HCT116 (cell line): ENCODE results near the gene SHOC2. TPM values are rescaled to one million over a fixed set of nuclear protein-coding genes. Genes with fewer than 3 reads are reported as not detected.

Experiments
- ATAC-seq: fragments of 200-7000 bp; cut with Tn5 transposase; 2 replicates; pipeline ENCODE4 v1.9.1; 2020; ENCODE audit warnings: mild to moderate bottlenecking, moderate library complexity
- BruUV-seq: library from RNA; stranded (reverse); fragments of 400-500 nt; replicated peaks from 2 replicates; lab custom pipeline; 2021; lab: Mats Ljungman, UMichigan
- CTCF ChIA-PET: fragments of 300-600 bp; sonication (Branson Sonifier 250); formaldehyde crosslinking; loops from one replicate; lab custom pipeline; 2021; ENCODE audit warnings: antibody characterized with exemption; lab: Charles Lee
- POLR2A ChIA-PET: fragments of 300-600, 350-600 bp; sonication (Branson Sonifier 250); formaldehyde crosslinking; loops from one replicate; lab custom pipeline; 2021; ENCODE audit warnings: antibody characterized with exemption; lab: Charles Lee
- RAD21 ChIA-PET, 2 experiments: fragments of 300-600 bp; sonication (Branson Sonifier 250); formaldehyde crosslinking; loops; one replicate each; lab custom pipeline; 2023; ENCODE audit warnings: low total read pairs in 2 of 2; ENCODE audit not compliant: uncharacterized antibody in 2 of 2, unreplicated experiment in 2 of 2, low non-redundant PET in 1 of 2; lab: Charles Lee
- DNase-seq: peaks from one replicate; pipeline ENCODE4 v3.0.0-alpha.2; 2010; ENCODE audit warnings: low read depth, low spot score
- H2AFZ ChIP-seq: fragments of 200-600 bp; shearing (Covaris generic), sonication (generic); 2 replicates; pipeline ENCODE4 v1.6.1; 2017; ENCODE audit warnings: low read depth, mixed run types, mixed read lengths, antibody characterized with exemption, low read length; ENCODE audit not compliant: poor library complexity, severe bottlenecking
- H3K27ac ChIP-seq: 2 replicates; pipeline ENCODE4 v1.5.1; 2012; ENCODE audit warnings: low read depth, low read length
- H3K27me3 ChIP-seq: fragments of 200-600 bp; sonication (generic); 2 replicates; pipeline ENCODE4 v1.6.1; 2016; ENCODE audit warnings: mixed run types, low read length, mixed read lengths; ENCODE audit not compliant: insufficient read depth
- H3K36me3 ChIP-seq, 2 experiments: fragments of 200-500 bp in 1 of 2; fragments of 200-600 bp in 1 of 2; sonication (Bioruptor generic) in 1 of 2; sonication (generic) in 1 of 2; 2 replicates each; pipeline versions ENCODE4 v1.5.1 to v1.6.1; 2014 to 2016; ENCODE audit warnings: low read length in 2 of 2, inconsistent platforms in 1 of 2, mixed read lengths in 1 of 2, mixed run types in 1 of 2; ENCODE audit not compliant: insufficient read depth in 2 of 2, control insufficient read depth in 1 of 2
- H3K4me1 ChIP-seq, 2 experiments: fragments of 200-600 bp in 1 of 2; sonication (generic) in 1 of 2; 2 replicates each; pipeline versions ENCODE4 v1.5.1 to v1.6.1; 2012 to 2017; ENCODE audit warnings: low read length in 2 of 2, inconsistent platforms in 1 of 2, mild to moderate bottlenecking in 1 of 2, mixed read lengths in 1 of 2, mixed run types in 1 of 2, moderate library complexity in 1 of 2; ENCODE audit not compliant: insufficient read depth in 2 of 2, control insufficient read depth in 1 of 2
- H3K4me2 ChIP-seq: fragments of 200-600 bp; sonication (generic); 2 replicates; pipeline ENCODE4 v1.6.1; 2017; ENCODE audit warnings: mixed run types, low read length, mixed read lengths
- H3K4me3 ChIP-seq, 2 experiments: fragments of 200-600 bp in 1 of 2; sonication (generic) in 1 of 2; replicated peaks in 1 of 2; 2 replicates each; pipeline ENCODE4 v1.5.1; 2011 to 2016; ENCODE audit warnings: low read length in 2 of 2, control low read depth in 1 of 2, low read depth in 1 of 2, mild to moderate bottlenecking in 1 of 2, mixed read lengths in 1 of 2, mixed run types in 1 of 2
- H3K79me2 ChIP-seq: fragments of 200-600 bp; sonication (generic); 2 replicates; pipeline ENCODE4 v1.6.1; 2017; ENCODE audit warnings: mild to moderate bottlenecking, mixed run types, low read length, moderate library complexity, mixed read lengths; ENCODE audit not compliant: insufficient read depth
- H3K9ac ChIP-seq: fragments of 200-600 bp; sonication (generic); 2 replicates; pipeline ENCODE4 v1.6.1; 2016; ENCODE audit warnings: low read length, mixed read lengths
- H3K9me2 ChIP-seq: fragments of 200-600 bp; sonication (generic), shearing (Covaris generic); 2 replicates; pipeline ENCODE4 v1.6.1; 2017; ENCODE audit warnings: mixed run types, mild to moderate bottlenecking, moderate library complexity; ENCODE audit not compliant: insufficient read depth
- H3K9me3 ChIP-seq, 2 experiments: fragments of 200-500 bp in 1 of 2; fragments of 200-600 bp in 1 of 2; sonication (Bioruptor generic) in 1 of 2; sonication (generic) in 1 of 2; 2 replicates each; pipeline ENCODE4 v1.6.1; 2014 to 2017; ENCODE audit warnings: low read length in 2 of 2, mixed read lengths in 2 of 2, inconsistent platforms in 1 of 2, low read depth in 1 of 2, mild to moderate bottlenecking in 1 of 2, mixed run types in 1 of 2, moderate library complexity in 1 of 2; ENCODE audit not compliant: control insufficient read depth in 1 of 2, insufficient read depth in 1 of 2
- H4K20me1 ChIP-seq: fragments of 200-600 bp; sonication (generic), shearing (Covaris generic); 2 replicates; pipeline ENCODE4 v1.6.1; 2017; ENCODE audit warnings: mixed run types, mild to moderate bottlenecking, moderate library complexity; ENCODE audit not compliant: insufficient read depth
- CEBPB ChIP-seq: IDR thresholded peaks from 2 replicates; pipeline ENCODE4 v1.6.1; 2012; ENCODE audit warnings: low read depth
- ELF1 ChIP-seq: IDR thresholded peaks from 2 replicates; pipeline ENCODE4 v1.6.1; 2012; ENCODE audit warnings: low read depth, borderline replicate concordance
- EZH2 ChIP-seq: fragments of 200-600 bp; sonication (generic); IDR thresholded peaks from 2 replicates; pipeline ENCODE4 v1.6.1; 2017; ENCODE audit warnings: antibody characterized with exemption, mixed run types
- POLR2A ChIP-seq: IDR thresholded peaks from 2 replicates; pipeline ENCODE4 v1.7.0; 2011; ENCODE audit warnings: borderline replicate concordance; ENCODE audit not compliant: insufficient read depth, insufficient read length; ENCODE audit errors: extremely low read depth
- RAD21 ChIP-seq: IDR thresholded peaks from 2 replicates; pipeline ENCODE4 v1.6.1; 2012; ENCODE audit warnings: low read depth, mild to moderate bottlenecking
- SRF ChIP-seq: IDR thresholded peaks from 2 replicates; pipeline ENCODE4 v1.6.1; 2012; ENCODE audit warnings: low read depth
- TCF7L2 ChIP-seq: IDR thresholded peaks from 2 replicates; pipeline ENCODE4 v1.7.0; 2011; ENCODE audit warnings: borderline replicate concordance, inconsistent platforms; ENCODE audit not compliant: insufficient read depth, insufficient read length; ENCODE audit errors: extremely low read depth
- ZFX ChIP-seq: fragments of 450-650 bp; IDR thresholded peaks from 2 replicates; pipeline ENCODE4 v1.6.1; 2017
- intact Hi-C: fragments of 100-400 bp; cut with micrococcal nuclease; formaldehyde crosslinking; loops from 2 replicates; pipeline ENCODE4 v1.10.0; 2022
- total RNA-seq: library from RNA; stranded (reverse); gene quantifications from one replicate; pipeline ENCODE4 v1.2.1, GENCODE V29; 2021; ENCODE audit not compliant: unreplicated experiment
- TF ChIP-seq, protein P1 (sequence below), 3 experiments: fragments of 200-600 bp in 1 of 3; sonication (generic) in 1 of 3; IDR thresholded peaks in 2 of 3; conservative IDR thresholded peaks in 1 of 3; 2 replicates each; pipeline ENCODE4 v1.5.1; 2012 to 2017; ENCODE audit warnings: low read depth in 2 of 3, low read length in 2 of 3, antibody characterized with exemption in 1 of 3, borderline replicate concordance in 1 of 3, control low read depth in 1 of 3, mild to moderate bottlenecking in 1 of 3, mixed read lengths in 1 of 3, mixed run types in 1 of 3, moderate library complexity in 1 of 3; ENCODE audit not compliant: insufficient read depth in 1 of 3
- TF ChIP-seq, protein P2 (sequence below): IDR thresholded peaks from 2 replicates; pipeline ENCODE4 v1.6.1; 2011; ENCODE audit warnings: mild to moderate bottlenecking, low read length, moderate library complexity; ENCODE audit not compliant: insufficient replicate concordance; ENCODE audit errors: extremely low read depth

The SHOC2 gene
- total RNA-seq, 1 experiment from 2014 or later = 39.5 TPM

DNA sequence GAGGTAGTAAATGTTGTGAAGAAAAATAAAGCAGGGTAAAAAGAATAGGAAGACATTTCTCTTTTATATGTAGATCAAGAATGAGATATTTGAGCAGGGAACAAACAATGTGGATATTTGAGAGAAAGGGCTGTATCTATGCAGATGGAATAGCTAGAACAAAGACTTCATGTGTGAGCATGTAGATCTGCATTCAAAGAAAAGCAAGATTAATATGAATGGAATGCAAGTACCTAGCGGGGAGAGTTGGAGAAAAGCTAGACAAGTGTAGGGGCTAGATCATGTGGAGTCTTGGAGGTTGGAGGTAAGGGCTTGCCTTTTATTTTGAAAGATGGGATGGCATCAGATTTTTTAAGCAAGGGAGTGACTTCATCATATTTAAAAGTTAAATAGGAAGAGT lies 27.1 kb downstream of the SHOC2 start:
- POLR2A ChIA-PET = no interaction called here

More for the DNA sequence above, 27.1 kb downstream of the SHOC2 start:
- Histone ChIP-seq H3K9me3 (no peaks in the 10 kb centered on the region), H3K4me2 (no peak overlapping the region), H2AFZ (no peak overlapping the region), H3K27ac (no peak overlapping the region), H3K79me2 (peaks cover 22% of the 10 kb centered on the region), H3K27me3 (no peaks in the 10 kb centered on the region), H3K4me3 (no peak overlapping the region), H3K4me1 (peaks cover 0 to 4% of the 10 kb centered on the region in 2 experiments; a peak in 1 of 4 replicates), H3K36me3 (no peaks in the 10 kb centered on the region), H4K20me1 (no peaks in the 10 kb centered on the region), H3K9ac (no peak overlapping the region), H3K9me2 (no peaks in the 10 kb centered on the region)
- no TSS peak for BruUV-seq
- no peak for ATAC-seq
- intact Hi-C loops = no loop called here
- CTCF ChIA-PET = no interaction called here
- no peak for DNase-seq
- RAD21 ChIA-PET = no interaction called here
- TF ChIP-seq, protein P1, sequence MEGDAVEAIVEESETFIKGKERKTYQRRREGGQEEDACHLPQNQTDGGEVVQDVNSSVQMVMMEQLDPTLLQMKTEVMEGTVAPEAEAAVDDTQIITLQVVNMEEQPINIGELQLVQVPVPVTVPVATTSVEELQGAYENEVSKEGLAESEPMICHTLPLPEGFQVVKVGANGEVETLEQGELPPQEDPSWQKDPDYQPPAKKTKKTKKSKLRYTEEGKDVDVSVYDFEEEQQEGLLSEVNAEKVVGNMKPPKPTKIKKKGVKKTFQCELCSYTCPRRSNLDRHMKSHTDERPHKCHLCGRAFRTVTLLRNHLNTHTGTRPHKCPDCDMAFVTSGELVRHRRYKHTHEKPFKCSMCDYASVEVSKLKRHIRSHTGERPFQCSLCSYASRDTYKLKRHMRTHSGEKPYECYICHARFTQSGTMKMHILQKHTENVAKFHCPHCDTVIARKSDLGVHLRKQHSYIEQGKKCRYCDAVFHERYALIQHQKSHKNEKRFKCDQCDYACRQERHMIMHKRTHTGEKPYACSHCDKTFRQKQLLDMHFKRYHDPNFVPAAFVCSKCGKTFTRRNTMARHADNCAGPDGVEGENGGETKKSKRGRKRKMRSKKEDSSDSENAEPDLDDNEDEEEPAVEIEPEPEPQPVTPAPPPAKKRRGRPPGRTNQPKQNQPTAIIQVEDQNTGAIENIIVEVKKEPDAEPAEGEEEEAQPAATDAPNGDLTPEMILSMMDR (IDR thresholded peaks at IDR 0.05 in 2 of 3, conservative IDR thresholded peaks at IDR 0.05 in 1 of 3; ENCODE audit: borderline replicate concordance in 1 of 3, insufficient read depth in 1 of 3, low read depth in 2 of 3, low read length in 2 of 3) = no peak
- no peak for TF ChIP-seq POLR2A
- no peak for TF ChIP-seq ZFX
- TF ChIP-seq RAD21 = no peak
- no peak for TF ChIP-seq SRF
- TF ChIP-seq, protein P2, sequence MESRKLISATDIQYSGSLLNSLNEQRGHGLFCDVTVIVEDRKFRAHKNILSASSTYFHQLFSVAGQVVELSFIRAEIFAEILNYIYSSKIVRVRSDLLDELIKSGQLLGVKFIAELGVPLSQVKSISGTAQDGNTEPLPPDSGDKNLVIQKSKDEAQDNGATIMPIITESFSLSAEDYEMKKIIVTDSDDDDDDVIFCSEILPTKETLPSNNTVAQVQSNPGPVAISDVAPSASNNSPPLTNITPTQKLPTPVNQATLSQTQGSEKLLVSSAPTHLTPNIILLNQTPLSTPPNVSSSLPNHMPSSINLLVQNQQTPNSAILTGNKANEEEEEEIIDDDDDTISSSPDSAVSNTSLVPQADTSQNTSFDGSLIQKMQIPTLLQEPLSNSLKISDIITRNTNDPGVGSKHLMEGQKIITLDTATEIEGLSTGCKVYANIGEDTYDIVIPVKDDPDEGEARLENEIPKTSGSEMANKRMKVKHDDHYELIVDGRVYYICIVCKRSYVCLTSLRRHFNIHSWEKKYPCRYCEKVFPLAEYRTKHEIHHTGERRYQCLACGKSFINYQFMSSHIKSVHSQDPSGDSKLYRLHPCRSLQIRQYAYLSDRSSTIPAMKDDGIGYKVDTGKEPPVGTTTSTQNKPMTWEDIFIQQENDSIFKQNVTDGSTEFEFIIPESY = no peak
- TF ChIP-seq EZH2 = no peak
- no peak for TF ChIP-seq ELF1
- TF ChIP-seq TCF7L2 = no peak
- TF ChIP-seq CEBPB = no peak
